ENCODE results near the gene CYP4F12.

- TF ChIP-seq CTCF (conservative IDR thresholded peaks at IDR 0.05) = no peak
- no peak for TF ChIP-seq EZH2 (IDR thresholded peaks at IDR 0.05; ENCODE audit: low read depth)
These were observed 11.9 kb downstream of the CYP4F12 start for GRCh38 chr19:15684828-15685227.

Data from PC-9 (cell line).